MM.1S (cell line): Measurements from ENCODE around the gene ADARB2.

Source experiments
- DNase-seq: peaks from one replicate; pipeline ENCODE4 v3.0.0-alpha.2; 2015
- H2AFZ ChIP-seq: fragments of 300-600 bp; sonication (generic); 2 replicates; pipeline ENCODE4 v1.6.0; 2016; ENCODE audit warnings: antibody characterized with exemption, low read length
- H3F3A ChIP-seq: fragments of 300-600 bp; sonication (generic); 2 replicates; pipeline ENCODE4 v1.6.1; 2016; ENCODE audit warnings: mild to moderate bottlenecking, antibody characterized with exemption, low read length, moderate library complexity, mixed read lengths; ENCODE audit not compliant: insufficient read depth
- H3K27ac ChIP-seq: fragments of 300-600 bp; sonication (generic); 2 replicates; pipeline ENCODE4 v1.5.1; 2016; ENCODE audit warnings: mild to moderate bottlenecking, low read length
- H3K27me3 ChIP-seq: fragments of 300-600 bp; sonication (generic); replicated peaks from 2 replicates; pipeline ENCODE4 v1.6.0; 2016; ENCODE audit warnings: low read length; ENCODE audit not compliant: insufficient read depth
- H3K36me3 ChIP-seq: fragments of 300-600 bp; sonication (generic); replicated peaks from 2 replicates; pipeline ENCODE4 v1.6.1; 2016; ENCODE audit warnings: mild to moderate bottlenecking, low read length, mixed read lengths; ENCODE audit not compliant: insufficient read depth
- H3K4me1 ChIP-seq: fragments of 300-600 bp; sonication (generic); 2 replicates; pipeline ENCODE4 v1.6.1; 2016; ENCODE audit warnings: low read length, mixed read lengths
- H3K4me2 ChIP-seq: fragments of 300-600 bp; sonication (generic); 2 replicates; pipeline ENCODE4 v1.6.0; 2016; ENCODE audit warnings: low read depth, low read length
- H3K4me3 ChIP-seq: fragments of 300-600 bp; sonication (generic); 2 replicates; pipeline ENCODE4 v1.5.1; 2016; ENCODE audit warnings: low read length, mixed read lengths
- H3K79me2 ChIP-seq: fragments of 300-600 bp; sonication (generic); 2 replicates; pipeline ENCODE4 v1.6.1; 2016; ENCODE audit warnings: mixed run types, low read length, mixed read lengths
- H3K9ac ChIP-seq: fragments of 300-600 bp; sonication (generic); 2 replicates; pipeline ENCODE4 v1.6.1; 2016; ENCODE audit warnings: low read length, mixed read lengths
- H3K9me2 ChIP-seq: fragments of 300-600 bp; sonication (generic); replicated peaks from 2 replicates; pipeline ENCODE4 v1.6.1; 2016; ENCODE audit warnings: mild to moderate bottlenecking, low read length, mixed read lengths; ENCODE audit not compliant: insufficient read depth
- H3K9me3 ChIP-seq: fragments of 300-600 bp; sonication (generic); replicated peaks from 2 replicates; pipeline ENCODE4 v1.6.1; 2016; ENCODE audit warnings: mild to moderate bottlenecking, low read length, mixed read lengths; ENCODE audit not compliant: insufficient read depth
- H4K20me1 ChIP-seq: fragments of 300-600 bp; sonication (generic); 2 replicates; pipeline ENCODE4 v1.6.1; 2016; ENCODE audit warnings: mild to moderate bottlenecking, low read length, moderate library complexity, mixed read lengths; ENCODE audit not compliant: insufficient read depth
- CTCF ChIP-seq: fragments of 300-600 bp; sonication (generic); IDR thresholded peaks from 2 replicates; pipeline ENCODE4 v1.5.1; 2016; ENCODE audit warnings: antibody characterized with exemption, low read length, mixed read lengths
- EZH2 ChIP-seq: fragments of 300-600 bp; sonication (generic); optimal IDR thresholded peaks from 2 replicates; pipeline ENCODE3; 2017; ENCODE audit warnings: low read depth, mild to moderate bottlenecking, antibody characterized with exemption, low read length, mixed read lengths
- EZH2phosphoT487 ChIP-seq: fragments of 300-600 bp; sonication (generic); IDR thresholded peaks from 2 replicates; pipeline ENCODE4 v1.6.1; 2018; ENCODE audit warnings: antibody characterized with exemption, low read length

ADARB2 gene

GRCh38 chr10:1294748-1295147, 442.6 kb downstream of the ADARB2 start:
- Histone ChIP-seq H3K9ac (no peak overlapping the region), H3K4me2 (no peak overlapping the region), H4K20me1 (no peaks in the 10 kb centered on the region), H3K9me2 (no peaks in the 10 kb centered on the region), H3K9me3 (no peaks in the 10 kb centered on the region), H3K4me3 (no peak overlapping the region), H3K79me2 (no peaks in the 10 kb centered on the region), H3K36me3 (no peaks in the 10 kb centered on the region), H3K27me3 (0 out of 2 replicates have a peak, but pooled peaks cover 4% of the 10 kb centered on the region), H2AFZ (no peak overlapping the region), H3K27ac (no peak overlapping the region), H3K4me1 (no peaks in the 10 kb centered on the region), H3F3A (no peaks in the 10 kb centered on the region)
- no peak for DNase-seq
- TF ChIP-seq CTCF (no peak), EZH2 (no peak), EZH2phosphoT487 (no peak)

GRCh38 chr10:1293636-1294435, 443.5 kb downstream of the ADARB2 start:
- Histone ChIP-seq H3K27me3 (0 out of 2 replicates have a peak, but pooled peaks cover 4% of the 10 kb centered on the region), H3K36me3 (no peaks in the 10 kb centered on the region), H3K4me3 (no peak overlapping the region), H2AFZ (no peak overlapping the region), H3F3A (no peaks in the 10 kb centered on the region), H3K79me2 (no peaks in the 10 kb centered on the region), H3K4me2 (no peak overlapping the region), H3K9me2 (no peaks in the 10 kb centered on the region), H3K9ac (no peak overlapping the region), H3K27ac (no peak overlapping the region), H3K9me3 (no peaks in the 10 kb centered on the region), H3K4me1 (no peaks in the 10 kb centered on the region), H4K20me1 (no peaks in the 10 kb centered on the region)
- TF ChIP-seq EZH2 (no peak), CTCF (no peak), EZH2phosphoT487 (no peak)
- no peak for DNase-seq

- no peak for TF ChIP-seq EZH2
- TF ChIP-seq CTCF = no peak
- TF ChIP-seq EZH2phosphoT487 = no peak
- DNase-seq = no peak
- Histone ChIP-seq H3K4me3 (no peak overlapping the region), H3K9me2 (no peaks in the 10 kb centered on the region), H3K9ac (no peak overlapping the region), H3K79me2 (no peaks in the 10 kb centered on the region), H3K36me3 (no peaks in the 10 kb centered on the region), H3K4me2 (no peak overlapping the region), H2AFZ (no peak overlapping the region), H3K27ac (no peak overlapping the region), H3K4me1 (no peaks in the 10 kb centered on the region), H3F3A (no peaks in the 10 kb centered on the region), H3K9me3 (no peaks in the 10 kb centered on the region), H4K20me1 (no peaks in the 10 kb centered on the region), H3K27me3 (0 out of 2 replicates have a peak, but pooled peaks cover 4% of the 10 kb centered on the region)
These were observed 444.2 kb downstream of the ADARB2 start for GRCh38 chr10:1293157-1293556.
